ES-I3 (cell line): ENCODE measurements around the gene ULK3.

Experiments
- H3K36me3 ChIP-seq: 2 replicates; pipeline ENCODE4 v1.6.1; 2013; ENCODE audit warnings: mild to moderate bottlenecking, low read length, control low read depth, moderate library complexity; ENCODE audit not compliant: insufficient read depth
- H3K4me1 ChIP-seq: 2 replicates; pipeline ENCODE4 v1.6.1; 2013; ENCODE audit warnings: mild to moderate bottlenecking, control low read depth, low read length; ENCODE audit not compliant: insufficient read depth
- H3K9ac ChIP-seq: 2 replicates; pipeline ENCODE4 v1.6.1; 2013; ENCODE audit warnings: low read depth, mild to moderate bottlenecking, low read length, moderate library complexity
- H3K9me3 ChIP-seq: 2 replicates; pipeline ENCODE4 v1.6.1; 2013; ENCODE audit warnings: mild to moderate bottlenecking, low read length, moderate library complexity; ENCODE audit not compliant: control insufficient read depth, insufficient read depth

The ULK3 gene

GRCh38 chr15:74840851-74841775 lies 1.8 kb downstream of the ULK3 start:
- H3K36me3 ChIP-seq = no peaks in the 10 kb centered on the region
- H3K9me3 ChIP-seq = no peaks in the 10 kb centered on the region
- no peaks in the 10 kb centered on the region for H3K4me1 ChIP-seq
- H3K9ac ChIP-seq = no peak overlapping the region

DNA sequence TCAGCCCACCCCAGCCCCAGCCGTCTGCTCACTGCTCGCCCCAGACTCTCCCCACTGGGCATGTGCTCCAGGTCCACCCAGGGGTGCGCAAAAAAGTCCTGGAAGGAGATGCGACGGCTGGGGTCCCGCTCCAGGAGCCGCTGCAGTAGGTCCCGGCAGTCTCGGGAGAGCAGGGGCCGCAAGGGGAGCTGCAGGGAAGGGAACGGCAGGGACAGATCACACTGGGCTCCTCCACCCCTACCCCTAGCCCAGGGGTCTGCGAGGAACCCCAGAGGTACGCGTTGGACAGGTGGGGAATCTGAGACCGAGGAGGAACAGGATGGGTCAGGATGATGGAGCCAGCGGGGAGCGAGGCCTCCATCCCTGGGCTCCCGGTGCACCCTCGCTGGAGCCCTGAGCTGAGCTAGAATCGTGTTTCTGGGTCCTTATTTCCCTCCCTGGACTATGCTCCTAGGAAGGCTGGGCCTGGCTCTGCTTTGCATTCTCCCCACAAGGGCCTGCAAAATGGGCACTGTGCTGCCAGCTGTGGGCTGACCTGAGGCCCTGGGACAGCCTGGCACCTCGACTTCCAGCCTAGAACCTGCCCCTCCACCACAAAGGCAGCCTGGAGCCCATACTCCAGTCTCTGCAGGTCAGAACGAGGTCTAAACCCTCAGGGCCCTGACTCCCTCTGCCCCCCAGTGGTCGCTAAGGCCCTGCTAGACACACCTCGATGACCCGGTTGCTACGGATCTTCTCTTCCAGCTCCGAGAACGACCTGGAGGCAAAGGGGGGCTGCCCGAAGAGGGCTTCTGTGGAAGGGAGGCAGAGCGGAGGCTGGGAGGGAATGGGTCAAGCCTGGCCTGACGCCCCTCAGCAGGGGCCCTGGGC lies 3.2 kb downstream of the ULK3 start:
- H3K9ac ChIP-seq = no peak overlapping the region
- no peaks in the 10 kb centered on the region for H3K9me3 ChIP-seq
- H3K4me1 ChIP-seq = no peaks in the 10 kb centered on the region
- no peaks in the 10 kb centered on the region for H3K36me3 ChIP-seq

- no peak overlapping the region for H3K9ac ChIP-seq
- no peaks in the 10 kb centered on the region for H3K4me1 ChIP-seq
- no peaks in the 10 kb centered on the region for H3K9me3 ChIP-seq
- H3K36me3 ChIP-seq = no peaks in the 10 kb centered on the region
Observed at GRCh38 chr15:74838746-74839525, 4.0 kb downstream of the ULK3 start.

DNA sequence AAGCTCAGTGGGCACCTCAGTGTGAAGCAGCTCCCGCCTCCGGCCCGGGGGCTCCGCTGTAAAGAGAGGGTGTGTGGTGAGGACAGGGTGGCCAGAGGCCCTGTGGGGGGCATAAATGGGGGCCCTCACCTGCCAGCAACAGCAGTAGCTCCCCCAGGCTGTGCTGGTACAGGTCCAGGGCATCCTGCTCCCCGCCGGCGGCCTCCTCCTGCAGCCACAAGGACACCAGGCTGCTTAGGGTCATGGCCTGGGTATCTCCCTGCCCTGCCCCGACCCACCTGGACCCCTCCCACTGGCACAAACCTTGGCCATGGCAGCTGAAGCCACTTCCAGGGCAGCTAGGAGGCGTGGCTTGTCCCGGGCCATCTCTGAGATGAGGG lies 4.8 kb downstream of the ULK3 start:
- Histone ChIP-seq H3K4me1 (no peaks in the 10 kb centered on the region), H3K36me3 (no peaks in the 10 kb centered on the region), H3K9ac (no peak overlapping the region), H3K9me3 (no peaks in the 10 kb centered on the region)

GRCh38 chr15:74837482-74838136 lies 5.3 kb downstream of the ULK3 start:
- H3K4me1 ChIP-seq = no peaks in the 10 kb centered on the region
- H3K9me3 ChIP-seq = no peaks in the 10 kb centered on the region
- no peaks in the 10 kb centered on the region for H3K36me3 ChIP-seq
- no peak overlapping the region for H3K9ac ChIP-seq

GRCh38 chr15:74836846-74837245 lies 6.1 kb downstream of the ULK3 start:
- Histone ChIP-seq H3K9ac (no peak overlapping the region), H3K4me1 (no peaks in the 10 kb centered on the region), H3K36me3 (no peaks in the 10 kb centered on the region), H3K9me3 (no peaks in the 10 kb centered on the region)

DNA sequence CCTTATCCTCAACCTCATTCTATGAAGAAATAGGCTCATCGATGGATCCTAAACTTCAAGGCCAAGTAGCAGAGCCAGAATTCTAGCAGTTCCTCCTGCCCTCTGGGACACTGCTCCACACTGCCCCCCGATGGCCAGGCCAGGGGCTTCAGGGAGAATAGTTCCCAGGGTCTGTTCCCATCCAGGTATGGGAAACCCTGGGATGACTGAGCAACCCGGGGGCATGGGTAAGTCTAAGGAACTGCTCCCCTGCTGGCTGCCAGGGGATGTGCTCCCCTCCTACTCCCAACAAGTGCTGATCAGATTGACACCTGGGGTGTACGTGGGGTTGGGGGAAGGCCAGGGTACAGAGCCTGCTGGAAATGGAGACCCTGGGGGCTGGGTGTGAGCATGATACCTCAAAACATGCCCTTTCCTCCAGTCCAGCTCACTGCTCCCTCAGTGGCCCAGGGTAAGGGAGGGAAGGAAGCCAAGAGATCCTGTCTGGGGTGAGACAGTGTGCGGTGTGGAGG lies 7.6 kb downstream of the ULK3 start:
- H3K36me3 ChIP-seq = no peaks in the 10 kb centered on the region
- H3K9ac ChIP-seq = no peak overlapping the region
- no peaks in the 10 kb centered on the region for H3K9me3 ChIP-seq
- H3K4me1 ChIP-seq = no peaks in the 10 kb centered on the region

- Histone ChIP-seq H3K9me3 (no peaks in the 10 kb centered on the region), H3K36me3 (no peaks in the 10 kb centered on the region), H3K4me1 (no peaks in the 10 kb centered on the region), H3K9ac (no peak overlapping the region)
Observed at GRCh38 chr15:74833376-74834107, 9.4 kb downstream of the ULK3 start.

- H3K9ac ChIP-seq = no peak overlapping the region
- no peaks in the 10 kb centered on the region for H3K4me1 ChIP-seq
- H3K9me3 ChIP-seq = no peaks in the 10 kb centered on the region
- H3K36me3 ChIP-seq = no peaks in the 10 kb centered on the region
Observed at GRCh38 chr15:74832826-74833225, 10.1 kb downstream of the ULK3 start.

DNA sequence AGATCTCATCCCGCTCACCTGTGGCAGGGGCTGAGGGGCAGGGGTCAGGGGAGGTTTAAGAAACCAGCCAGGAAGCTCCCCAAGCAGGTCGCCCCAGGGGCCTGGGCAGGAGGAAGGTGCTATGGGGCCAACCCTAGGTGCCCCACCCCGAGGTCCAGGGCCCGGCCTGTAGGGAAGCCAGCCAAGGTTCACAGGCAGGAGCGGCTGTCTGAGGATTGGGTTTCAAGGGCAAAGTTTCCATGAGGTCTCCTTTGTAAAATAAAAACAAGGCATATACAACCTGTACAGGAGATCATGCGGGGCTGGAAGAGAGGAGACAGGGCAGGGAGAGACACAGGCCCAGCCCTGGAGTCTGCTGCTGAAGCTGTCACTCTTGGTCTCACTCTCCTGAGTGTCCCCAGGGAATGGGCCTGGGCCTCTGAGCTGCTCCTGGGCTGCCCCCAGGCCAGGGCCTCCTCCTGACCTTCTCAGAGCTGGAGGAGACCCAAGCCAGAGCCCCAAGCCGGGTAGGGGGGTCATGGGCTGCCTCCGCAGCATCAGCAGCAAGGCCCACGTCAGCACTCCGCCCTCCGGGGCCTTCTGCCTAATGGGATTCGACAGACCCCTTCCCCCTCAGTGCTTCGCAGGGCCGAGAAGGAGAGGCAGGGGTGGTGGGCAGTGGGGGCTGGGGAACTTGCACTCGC lies 11.0 kb downstream of the ULK3 start:
- Histone ChIP-seq H3K9me3 (no peaks in the 10 kb centered on the region), H3K9ac (no peak overlapping the region), H3K36me3 (no peaks in the 10 kb centered on the region), H3K4me1 (no peaks in the 10 kb centered on the region)

DNA sequence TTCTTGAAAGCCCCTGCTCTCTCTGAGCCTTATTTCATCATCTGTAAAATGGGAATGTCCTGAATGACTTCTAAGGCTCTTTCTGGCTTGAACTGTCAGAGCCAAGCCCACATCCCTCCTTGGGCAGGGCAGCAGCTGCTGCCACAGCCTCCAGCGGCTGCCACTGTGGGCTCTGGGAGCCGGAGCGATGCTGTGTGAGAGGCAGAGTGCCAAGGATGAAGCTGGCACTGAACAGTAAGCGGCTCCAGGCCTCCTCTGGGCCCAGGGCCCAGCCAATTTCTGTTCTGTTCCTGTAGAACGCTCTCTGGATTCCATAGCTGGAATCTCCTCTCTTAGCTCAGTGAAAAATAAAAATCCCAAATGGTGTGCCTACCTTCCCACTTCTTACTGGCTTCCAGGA lies 12.1 kb downstream of the ULK3 start:
- H3K9me3 ChIP-seq = no peaks in the 10 kb centered on the region
- H3K36me3 ChIP-seq = no peaks in the 10 kb centered on the region
- no peaks in the 10 kb centered on the region for H3K4me1 ChIP-seq
- no peak overlapping the region for H3K9ac ChIP-seq

DNA sequence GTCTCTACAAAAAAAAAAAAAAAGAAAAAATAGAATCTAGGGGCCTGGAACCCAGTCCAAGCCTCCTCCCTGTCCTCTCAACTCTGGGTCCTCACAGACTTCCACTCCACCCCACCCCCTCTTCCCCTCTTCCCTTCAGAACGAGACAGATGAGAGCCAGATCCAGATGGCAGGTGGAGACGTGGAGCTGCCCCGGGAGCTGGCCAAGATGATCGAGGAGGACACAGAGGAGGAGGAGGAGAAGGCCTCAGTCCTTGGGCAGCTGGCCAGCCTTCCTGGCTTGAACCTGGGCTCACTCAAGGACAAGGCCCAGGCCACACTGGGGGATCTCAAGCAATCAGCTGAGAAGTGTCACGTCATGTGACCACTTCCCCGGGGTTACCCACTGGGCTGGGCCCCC lies 13.0 kb downstream of the ULK3 start:
- no peak overlapping the region for H3K9ac ChIP-seq
- no peaks in the 10 kb centered on the region for H3K9me3 ChIP-seq
- no peaks in the 10 kb centered on the region for H3K4me1 ChIP-seq
- no peaks in the 10 kb centered on the region for H3K36me3 ChIP-seq

GRCh38 chr15:74829486-74829885 lies 13.5 kb downstream of the ULK3 start:
- no peaks in the 10 kb centered on the region for H3K4me1 ChIP-seq
- no peak overlapping the region for H3K9ac ChIP-seq
- H3K36me3 ChIP-seq = no peaks in the 10 kb centered on the region
- no peaks in the 10 kb centered on the region for H3K9me3 ChIP-seq
